Karpas-422 (cell line): ENCODE measurements around the gene SEMA3D. TPM values are rescaled to one million over a fixed set of nuclear protein-coding genes. Genes with fewer than 3 reads are reported as not detected.

Experiments used
- DNase-seq: peaks from one replicate; pipeline ENCODE4 v3.0.0-alpha.2; 2015
- H2AFZ ChIP-seq: fragments of 200-600 bp; sonication (generic); 2 replicates; pipeline ENCODE4 v1.6.1; 2014; ENCODE audit warnings: antibody characterized with exemption, low read length, mixed read lengths
- H3K27ac ChIP-seq: fragments of 200-600 bp; sonication (generic); 2 replicates; pipeline ENCODE4 v1.5.1; 2014; ENCODE audit warnings: mild to moderate bottlenecking, low read length, moderate library complexity
- H3K27me3 ChIP-seq: fragments of 200-600 bp; sonication (generic); 2 replicates; pipeline ENCODE4 v1.6.1; 2014; ENCODE audit warnings: low read length, mixed read lengths
- H3K36me3 ChIP-seq: fragments of 200-600 bp; sonication (generic); 2 replicates; pipeline ENCODE4 v1.6.1; 2014; ENCODE audit warnings: low read length, mixed read lengths; ENCODE audit not compliant: insufficient read depth
- H3K4me1 ChIP-seq: fragments of 200-600 bp; sonication (generic); 2 replicates; pipeline ENCODE4 v1.6.1; 2014; ENCODE audit warnings: mild to moderate bottlenecking, low read length, mixed read lengths
- H3K4me2 ChIP-seq: fragments of 200-600 bp; sonication (generic); 2 replicates; pipeline ENCODE4 v1.6.1; 2014; ENCODE audit warnings: low read length, low read depth, mild to moderate bottlenecking; ENCODE audit not compliant: poor library complexity, severe bottlenecking
- H3K4me3 ChIP-seq: fragments of 200-600 bp; sonication (generic); 2 replicates; pipeline ENCODE4 v1.5.1; 2014; ENCODE audit warnings: mild to moderate bottlenecking, antibody characterized with exemption, low read length, mixed read lengths
- H3K79me2 ChIP-seq: fragments of 200-600 bp; sonication (generic); 2 replicates; pipeline ENCODE4 v1.6.1; 2014; ENCODE audit warnings: mild to moderate bottlenecking, low read length, mixed read lengths
- H3K9ac ChIP-seq: fragments of 200-600 bp; sonication (generic); 2 replicates; pipeline ENCODE4 v1.6.0; 2014; ENCODE audit warnings: low read length
- H3K9me2 ChIP-seq: fragments of 200-600 bp; sonication (generic), shearing (Covaris generic); replicated peaks from 2 replicates; pipeline ENCODE4 v1.6.0; 2014; ENCODE audit warnings: mild to moderate bottlenecking, low read length, moderate library complexity; ENCODE audit not compliant: insufficient read depth
- H3K9me3 ChIP-seq: fragments of 300-700, 200-600 bp; sonication (generic); 2 replicates; pipeline ENCODE4 v1.6.1; 2014; ENCODE audit warnings: low read length, mixed read lengths
- H4K20me1 ChIP-seq: fragments of 200-600 bp; sonication (generic); 2 replicates; pipeline ENCODE4 v1.6.1; 2014; ENCODE audit warnings: mild to moderate bottlenecking, antibody characterized with exemption, low read length, low read depth; ENCODE audit not compliant: insufficient read depth
- total RNA-seq: library from RNA; depleted of rRNA; stranded (reverse); fragments of >200 nt; shearing (Covaris generic); gene quantifications from 2 replicates; pipeline ENCODE4 v1.2.3, GENCODE V29; 2014; ENCODE audit warnings: low replicate concordance

The SEMA3D gene
- total RNA-seq, 1 experiment from 2014 or later: not detected

DNA sequence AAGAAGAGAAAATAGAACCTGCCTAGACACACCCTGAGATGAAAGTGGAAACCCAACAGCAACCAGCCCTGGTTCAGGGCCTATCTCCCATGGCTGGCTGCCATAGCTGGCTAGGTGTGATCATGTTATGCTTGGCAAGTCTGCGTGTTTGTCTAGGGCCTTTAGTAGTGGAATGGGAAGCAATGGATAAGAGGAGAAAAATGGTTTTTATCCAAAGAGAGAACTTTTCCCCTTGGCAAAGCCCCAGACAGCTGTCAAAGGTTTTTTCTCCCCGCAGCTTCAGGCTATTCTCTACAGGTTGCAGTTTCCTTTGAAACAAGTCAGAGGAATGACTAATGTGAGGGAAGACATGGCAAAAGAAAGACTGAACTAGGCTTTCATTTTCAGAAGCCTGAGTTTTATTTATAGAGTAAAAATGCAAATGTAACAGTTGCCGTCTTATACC, 161.5 kb downstream of the SEMA3D start:
- no peaks in the 10 kb centered on the region for H3K79me2 ChIP-seq
- no peaks in the 10 kb centered on the region for H3K9me3 ChIP-seq
- H3K27ac ChIP-seq: no peak overlapping the region
- no peak overlapping the region for H3K4me3 ChIP-seq
- no peaks in the 10 kb centered on the region for H3K9me2 ChIP-seq
- H4K20me1 ChIP-seq: no peaks in the 10 kb centered on the region
- no peaks in the 10 kb centered on the region for H3K27me3 ChIP-seq
- no peak overlapping the region for H2AFZ ChIP-seq
- H3K4me2 ChIP-seq: no peak overlapping the region
- H3K4me1 ChIP-seq: no peaks in the 10 kb centered on the region
- no peak overlapping the region for H3K9ac ChIP-seq
- H3K36me3 ChIP-seq: no peaks in the 10 kb centered on the region
- DNase-seq: no peak

DNA sequence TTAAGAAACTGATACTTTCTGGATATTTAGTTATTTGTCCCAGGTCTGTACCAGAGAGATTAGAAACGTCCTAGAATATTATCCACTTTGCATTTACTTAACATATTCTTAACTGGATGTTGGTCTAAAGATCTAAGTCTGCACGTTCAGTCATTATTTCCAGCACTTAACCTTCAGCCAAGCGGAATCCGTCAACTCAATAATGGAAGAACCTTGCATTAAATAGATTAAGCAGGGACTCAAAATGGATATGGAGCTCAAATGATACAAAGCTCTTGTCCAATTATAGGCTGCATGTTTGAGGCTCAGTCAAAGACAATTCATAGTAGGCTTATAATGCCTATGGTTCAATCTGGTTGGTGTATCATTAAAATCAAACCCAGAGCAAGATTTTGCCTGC, 162.9 kb downstream of the SEMA3D start:
- Histone ChIP-seq H3K27me3 (no peaks in the 10 kb centered on the region), H3K9me2 (no peaks in the 10 kb centered on the region), H3K4me1 (no peaks in the 10 kb centered on the region), H3K4me2 (no peak overlapping the region), H4K20me1 (no peaks in the 10 kb centered on the region), H3K36me3 (no peaks in the 10 kb centered on the region), H3K79me2 (no peaks in the 10 kb centered on the region), H2AFZ (no peak overlapping the region), H3K4me3 (no peak overlapping the region), H3K9me3 (no peaks in the 10 kb centered on the region), H3K27ac (no peak overlapping the region), H3K9ac (no peak overlapping the region)
- DNase-seq: no peak

DNA sequence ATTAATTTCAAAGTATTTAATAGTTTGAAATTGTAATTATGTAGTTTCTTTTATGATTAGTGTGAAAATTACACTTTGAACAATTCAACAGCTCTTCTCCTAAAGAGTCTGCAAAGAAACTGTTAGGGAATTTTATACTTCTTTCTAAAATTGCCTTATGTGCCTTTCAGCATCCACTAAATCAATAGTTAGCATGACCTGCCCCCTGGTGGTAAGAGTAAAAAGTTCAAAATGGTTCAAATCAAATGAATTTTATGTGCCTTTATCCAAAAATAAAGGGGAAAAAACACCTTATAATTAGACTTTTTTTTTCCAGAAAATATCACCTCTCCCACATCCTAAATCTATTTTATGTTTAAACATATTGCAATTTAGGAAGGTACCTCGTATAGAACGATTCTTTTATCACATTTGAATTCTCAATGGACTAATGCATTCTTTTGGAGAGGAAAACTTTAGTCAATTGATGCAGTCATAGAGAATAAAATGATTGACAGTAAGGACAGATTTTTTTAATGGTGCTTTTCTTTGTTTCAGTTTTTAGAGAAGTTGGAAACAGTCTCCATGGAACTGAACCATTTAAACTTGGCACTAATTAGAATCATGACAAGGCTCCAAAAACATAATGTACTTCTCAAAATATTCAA, 163.7 kb downstream of the SEMA3D start:
- Histone ChIP-seq H3K27ac (no peak overlapping the region), H2AFZ (no peak overlapping the region), H3K9ac (no peak overlapping the region), H4K20me1 (no peaks in the 10 kb centered on the region), H3K4me1 (no peaks in the 10 kb centered on the region), H3K9me3 (no peaks in the 10 kb centered on the region), H3K36me3 (no peaks in the 10 kb centered on the region), H3K4me3 (no peak overlapping the region), H3K9me2 (no peaks in the 10 kb centered on the region), H3K27me3 (no peaks in the 10 kb centered on the region), H3K79me2 (no peaks in the 10 kb centered on the region), H3K4me2 (no peak overlapping the region)
- DNase-seq: peak; percentile 76

DNA sequence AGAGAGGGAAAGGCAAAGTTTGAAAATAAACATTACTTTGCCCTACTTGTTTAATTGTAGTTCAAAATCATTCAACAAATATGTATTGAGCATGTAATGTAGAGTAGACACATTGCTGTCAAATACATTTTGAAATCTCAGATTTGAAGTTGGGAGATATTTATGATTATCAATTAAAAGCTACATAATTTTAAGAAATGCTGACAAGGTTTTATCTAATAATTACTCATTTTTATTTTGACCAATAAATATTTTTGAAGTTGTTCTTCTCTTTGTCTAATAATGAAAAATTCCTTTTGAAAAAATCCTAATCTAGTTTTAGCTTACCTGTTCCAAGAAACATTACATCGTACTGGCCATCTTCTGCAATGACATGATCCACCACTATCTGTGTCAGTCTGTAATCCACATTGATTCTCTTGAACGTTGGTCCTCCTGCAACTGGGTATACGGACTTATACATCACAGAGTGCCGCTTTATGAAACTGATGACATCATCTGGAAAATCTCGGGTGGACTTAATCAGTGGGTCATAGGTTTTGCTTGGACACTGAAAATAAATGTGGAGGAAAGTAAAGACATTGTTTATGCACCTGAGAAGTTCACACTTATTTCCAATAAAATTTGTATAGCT, 164.7 kb downstream of the SEMA3D start:
- no peaks in the 10 kb centered on the region for H3K9me2 ChIP-seq
- H4K20me1 ChIP-seq: no peaks in the 10 kb centered on the region
- no peaks in the 10 kb centered on the region for H3K4me1 ChIP-seq
- no peak overlapping the region for H3K27ac ChIP-seq
- no peaks in the 10 kb centered on the region for H3K9me3 ChIP-seq
- no peak overlapping the region for H3K4me3 ChIP-seq
- H3K79me2 ChIP-seq: no peaks in the 10 kb centered on the region
- no peaks in the 10 kb centered on the region for H3K36me3 ChIP-seq
- H3K4me2 ChIP-seq: no peak overlapping the region
- H3K27me3 ChIP-seq: no peaks in the 10 kb centered on the region
- H2AFZ ChIP-seq: no peak overlapping the region
- no peak for DNase-seq
- no peak overlapping the region for H3K9ac ChIP-seq

DNA sequence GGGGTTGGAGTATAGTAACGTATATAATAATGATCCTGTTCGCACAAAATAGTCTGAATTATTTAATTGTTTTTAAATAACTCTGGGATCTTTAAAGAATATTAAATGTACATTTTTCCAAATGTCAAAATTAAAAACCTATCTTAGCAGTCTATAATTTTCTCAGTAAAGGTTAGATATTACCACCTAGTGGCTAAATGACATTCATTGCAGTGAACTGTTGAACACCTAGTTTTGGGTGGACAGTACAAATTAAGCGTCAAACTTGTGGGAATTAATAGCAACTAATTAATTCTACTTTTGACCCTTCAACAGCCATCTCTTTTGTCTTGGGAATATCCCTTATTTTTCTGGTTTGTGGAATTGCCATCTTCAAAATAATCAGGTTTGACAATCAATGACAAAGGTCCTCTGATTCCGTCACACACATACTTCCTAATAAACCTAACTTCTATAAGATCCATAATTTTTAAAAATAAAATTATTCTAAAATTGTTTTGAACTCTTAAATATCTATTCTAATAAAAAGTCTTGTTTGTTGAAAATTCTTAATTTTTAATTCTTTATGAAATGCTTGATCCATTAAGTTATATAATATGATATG, 165.7 kb downstream of the SEMA3D start:
- peak; percentile 44 for DNase-seq
- Histone ChIP-seq H3K9me2 (no peaks in the 10 kb centered on the region), H3K9me3 (no peaks in the 10 kb centered on the region), H3K36me3 (no peaks in the 10 kb centered on the region), H2AFZ (no peak overlapping the region), H3K4me1 (no peaks in the 10 kb centered on the region), H3K27me3 (no peaks in the 10 kb centered on the region), H3K4me2 (no peak overlapping the region), H3K9ac (no peak overlapping the region), H3K27ac (no peak overlapping the region), H3K79me2 (no peaks in the 10 kb centered on the region), H4K20me1 (no peaks in the 10 kb centered on the region), H3K4me3 (no peak overlapping the region)

DNA sequence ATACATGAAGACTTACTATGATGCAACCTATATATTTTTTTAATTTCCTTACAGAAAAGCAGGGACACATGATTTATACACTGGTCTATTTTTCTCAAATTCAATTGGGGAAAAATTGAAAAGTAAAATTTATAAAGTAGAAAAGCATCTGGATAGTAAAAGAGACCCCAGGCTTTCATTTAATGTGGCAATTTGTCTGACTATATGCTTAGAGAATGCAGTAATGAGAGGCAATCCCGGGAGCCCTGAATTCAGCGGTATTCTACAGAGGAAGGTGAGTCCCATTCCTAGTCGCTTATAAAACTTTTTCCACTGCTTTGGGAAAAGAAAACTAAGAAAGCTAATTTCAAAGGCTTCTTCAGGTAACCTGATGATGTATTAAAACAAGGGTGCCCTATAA, 167.1 kb downstream of the SEMA3D start:
- no peak overlapping the region for H3K4me2 ChIP-seq
- no peak for DNase-seq
- H3K4me1 ChIP-seq: no peaks in the 10 kb centered on the region
- H3K9ac ChIP-seq: no peak overlapping the region
- H3K79me2 ChIP-seq: no peaks in the 10 kb centered on the region
- H3K27ac ChIP-seq: no peak overlapping the region
- H4K20me1 ChIP-seq: no peaks in the 10 kb centered on the region
- no peak overlapping the region for H3K4me3 ChIP-seq
- no peaks in the 10 kb centered on the region for H3K36me3 ChIP-seq
- no peaks in the 10 kb centered on the region for H3K9me2 ChIP-seq
- H3K9me3 ChIP-seq: no peaks in the 10 kb centered on the region
- H2AFZ ChIP-seq: no peak overlapping the region
- H3K27me3 ChIP-seq: no peaks in the 10 kb centered on the region

DNA sequence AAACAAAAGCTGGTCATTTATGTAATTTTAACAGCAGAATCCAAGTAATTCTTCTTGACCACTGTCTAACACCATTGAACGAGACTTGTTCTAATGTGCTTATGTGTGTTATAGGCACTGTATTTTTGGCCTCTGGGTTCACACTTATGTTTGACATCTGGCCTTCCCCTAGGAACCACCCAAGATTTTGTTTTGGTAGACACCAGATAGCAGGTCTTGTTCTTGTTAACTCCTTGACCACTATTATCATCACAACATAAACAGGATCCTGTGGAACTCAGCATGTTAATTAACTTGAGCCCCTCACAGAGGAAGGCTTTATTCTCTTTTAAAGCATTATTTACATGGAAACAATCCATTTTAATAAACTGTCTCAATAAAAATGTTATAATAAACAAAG, 167.7 kb downstream of the SEMA3D start:
- H4K20me1 ChIP-seq: no peaks in the 10 kb centered on the region
- H3K27ac ChIP-seq: no peak overlapping the region
- no peak overlapping the region for H2AFZ ChIP-seq
- H3K4me1 ChIP-seq: no peaks in the 10 kb centered on the region
- H3K4me2 ChIP-seq: no peak overlapping the region
- no peaks in the 10 kb centered on the region for H3K36me3 ChIP-seq
- no peaks in the 10 kb centered on the region for H3K9me2 ChIP-seq
- no peak overlapping the region for H3K9ac ChIP-seq
- no peaks in the 10 kb centered on the region for H3K79me2 ChIP-seq
- no peak overlapping the region for H3K4me3 ChIP-seq
- no peaks in the 10 kb centered on the region for H3K9me3 ChIP-seq
- no peak for DNase-seq
- H3K27me3 ChIP-seq: no peaks in the 10 kb centered on the region

DNA sequence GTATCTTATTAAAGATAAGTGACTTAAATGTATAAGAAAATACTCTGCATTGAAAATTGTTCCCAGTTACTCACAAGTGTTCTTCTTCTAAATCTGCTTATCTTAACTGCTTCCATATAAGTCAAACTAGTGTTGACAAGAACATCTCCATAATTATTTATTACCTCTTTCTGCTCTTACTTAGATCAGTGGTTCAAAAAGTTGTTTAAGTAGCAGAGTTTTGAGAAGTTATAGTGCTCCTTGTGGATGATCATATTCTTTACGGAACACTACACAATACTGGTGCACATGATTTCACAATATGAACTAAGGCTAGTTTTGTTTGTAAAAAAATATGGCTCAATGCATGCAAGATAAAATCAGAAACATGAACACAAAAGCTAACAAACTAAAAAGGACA, 168.4 kb downstream of the SEMA3D start:
- H3K4me3 ChIP-seq: no peak overlapping the region
- no peak overlapping the region for H3K4me2 ChIP-seq
- H3K27me3 ChIP-seq: no peaks in the 10 kb centered on the region
- DNase-seq: no peak
- no peaks in the 10 kb centered on the region for H4K20me1 ChIP-seq
- no peak overlapping the region for H2AFZ ChIP-seq
- no peaks in the 10 kb centered on the region for H3K9me2 ChIP-seq
- no peaks in the 10 kb centered on the region for H3K36me3 ChIP-seq
- H3K9ac ChIP-seq: no peak overlapping the region
- no peaks in the 10 kb centered on the region for H3K4me1 ChIP-seq
- H3K79me2 ChIP-seq: no peaks in the 10 kb centered on the region
- H3K27ac ChIP-seq: no peak overlapping the region
- no peaks in the 10 kb centered on the region for H3K9me3 ChIP-seq
